Globus pallidus (tissue), 1 donor: ENCODE results near the gene GKN2.
A peak's percentile ranks its signal among the peaks of the same experiment; 100 is the strongest.

Experiments used
- DNase-seq: peaks from one replicate; pipeline ENCODE4 v3.0.0-alpha.2; 2015; ENCODE audit warnings: low spot score

Gene GKN2

GRCh38 chr2:68952887-68953521 is at the start of gene GKN2:
TSS of gene GKN2 (minus strand) at chr2:68952893. CDS start at chr2:68952861, 32 bp downstream.
- DNase-seq: no peak

DNA sequence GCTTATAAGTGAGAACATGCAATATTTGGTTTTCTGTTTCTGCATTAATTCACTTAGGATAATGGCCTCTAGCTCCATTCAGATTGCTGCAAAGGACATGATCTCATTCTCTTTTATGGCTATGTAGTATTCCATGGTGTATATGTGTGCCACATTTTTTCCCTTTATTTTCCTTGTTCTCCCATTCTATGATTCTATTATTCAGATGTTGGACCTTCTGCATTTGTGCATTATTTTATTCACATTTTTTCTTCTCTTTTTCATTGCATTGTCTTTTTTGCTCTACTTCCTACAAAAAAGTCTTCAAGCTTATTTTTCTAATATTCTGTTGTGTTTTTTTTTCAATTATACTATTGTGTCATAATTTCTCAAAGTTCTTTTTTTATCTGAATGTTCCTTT is 49.2 kb upstream of the GKN2 start:
- no peak for DNase-seq

- no peak for DNase-seq
Observed at GRCh38 chr2:68997401-68997800, 44.7 kb upstream of the GKN2 start.

- no peak for DNase-seq
Observed at GRCh38 chr2:68995916-68996315, 43.2 kb upstream of the GKN2 start.

- DNase-seq: no peak
Observed at GRCh38 chr2:68994864-68995263, 42.2 kb upstream of the GKN2 start.

DNA sequence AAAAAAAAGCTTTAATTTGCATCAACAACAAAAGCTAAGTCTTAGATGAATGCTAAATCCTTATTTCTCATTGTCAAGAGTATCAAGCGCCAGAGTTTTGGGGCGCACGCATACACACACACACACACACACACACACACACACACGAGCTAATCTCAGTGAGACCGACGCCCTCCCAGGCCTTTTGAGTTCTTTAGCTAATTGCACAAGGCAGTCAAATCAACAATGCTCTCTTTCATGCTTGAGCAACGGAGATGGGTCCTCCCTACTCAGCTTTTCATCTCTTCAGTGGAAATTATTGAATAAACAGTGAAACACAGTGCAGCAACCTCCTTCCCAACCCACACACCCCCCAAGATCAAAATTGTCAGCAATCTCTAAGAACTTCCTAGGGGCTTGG is 41.0 kb upstream of the GKN2 start:
- no peak for DNase-seq

GRCh38 chr2:68992933-68993332 is 40.2 kb upstream of the GKN2 start:
- DNase-seq: no peak

DNA sequence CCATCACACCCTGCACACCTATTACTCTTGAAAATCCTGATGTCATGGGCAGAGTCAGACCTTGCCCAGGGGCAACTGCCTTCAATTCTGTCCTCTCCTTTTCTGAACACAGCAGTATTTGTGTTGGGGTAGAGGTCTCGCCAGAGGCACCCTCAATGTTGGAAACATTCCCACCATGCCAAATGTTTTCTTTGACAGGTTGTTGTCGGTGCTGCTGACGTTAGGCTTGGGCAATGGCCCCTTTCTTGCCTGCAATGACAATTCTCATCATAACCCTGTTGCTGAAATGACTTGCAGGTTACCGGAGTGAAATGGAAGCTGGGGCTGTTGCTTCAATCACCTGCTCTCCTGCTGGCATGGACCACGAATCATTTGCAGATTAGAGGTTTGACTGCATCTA is 39.6 kb upstream of the GKN2 start:
- DNase-seq: no peak

DNA sequence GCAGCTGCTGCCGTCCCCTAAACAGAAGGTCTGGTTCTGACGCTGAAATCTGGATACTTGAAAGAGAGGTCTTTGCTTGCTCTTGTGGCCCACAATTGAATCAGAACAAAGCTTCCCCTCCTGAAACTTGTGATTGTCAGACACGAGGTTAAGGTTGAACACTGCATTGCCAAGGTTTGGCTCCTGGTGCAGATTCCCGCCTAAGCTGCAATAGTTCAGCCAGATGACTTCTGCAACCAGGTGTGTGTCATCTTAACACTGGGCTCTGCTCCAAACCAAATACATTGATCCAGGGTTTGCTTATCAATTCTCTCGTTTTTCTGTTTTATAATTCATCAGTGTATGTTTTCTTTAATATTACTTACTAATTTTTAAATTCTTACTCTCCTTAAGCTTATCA is 36.3 kb upstream of the GKN2 start:
- DNase-seq: no peak

DNA sequence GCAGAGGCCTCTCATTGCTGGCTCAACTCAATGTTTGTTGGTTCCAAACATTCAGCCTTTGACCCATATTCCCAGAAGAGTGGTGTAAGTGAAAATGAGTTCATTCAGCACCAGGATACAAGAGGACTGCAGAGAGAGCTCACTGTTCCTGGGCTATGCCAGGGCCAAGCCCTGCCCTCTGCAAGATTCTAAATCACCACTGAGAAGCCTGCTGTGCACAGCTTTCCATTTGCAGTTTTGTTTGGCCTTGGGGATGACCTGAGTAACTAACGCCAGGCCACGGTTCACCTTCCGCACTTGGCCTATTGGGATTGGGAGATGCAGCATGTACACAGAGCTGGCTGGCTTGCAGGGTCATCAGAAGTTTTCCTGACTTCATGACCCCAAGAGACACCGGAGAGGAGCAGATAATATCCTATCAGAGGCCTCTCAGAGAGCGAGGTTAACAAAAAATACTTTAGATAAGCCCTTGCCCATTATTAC is 34.4 kb upstream of the GKN2 start:
- peak; percentile 23 for DNase-seq

GRCh38 chr2:68980956-68981355 is 28.3 kb upstream of the GKN2 start:
- DNase-seq: no peak

DNA sequence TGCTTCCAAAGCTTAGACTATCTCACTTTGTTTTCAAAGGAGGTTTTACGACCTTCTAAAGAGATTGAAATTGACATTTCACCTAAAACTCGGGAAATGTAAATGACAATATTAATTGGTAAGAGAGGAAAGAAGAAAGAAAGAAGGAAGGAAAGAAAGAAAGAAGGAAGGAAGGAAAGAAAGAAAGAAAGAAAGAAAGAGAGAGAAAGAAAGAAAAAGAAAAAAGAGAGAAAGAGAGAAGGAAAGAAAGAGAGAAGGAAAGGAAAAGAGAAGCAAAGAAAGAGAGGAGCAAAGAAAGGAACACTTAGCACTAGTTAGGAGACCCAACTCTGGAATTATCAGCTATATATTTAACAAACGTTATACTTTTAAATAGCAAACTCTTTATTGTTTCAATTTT is 25.4 kb upstream of the GKN2 start:
- no peak for DNase-seq

DNA sequence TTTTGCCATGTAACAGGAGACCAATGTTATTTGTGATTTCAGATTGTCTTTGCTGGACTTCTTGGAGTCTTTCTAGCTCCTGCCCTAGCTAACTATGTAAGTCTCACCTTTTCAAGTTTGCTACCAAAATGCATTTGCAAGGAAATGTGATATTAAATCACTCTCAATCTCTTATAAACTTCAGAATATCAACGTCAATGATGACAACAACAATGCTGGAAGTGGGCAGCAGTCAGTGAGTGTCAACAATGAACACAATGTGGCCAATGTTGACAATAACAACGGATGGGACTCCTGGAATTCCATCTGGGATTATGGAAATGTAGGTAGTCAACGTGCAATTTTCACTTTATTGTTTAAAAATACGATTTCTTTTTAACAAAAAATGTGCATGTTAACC is 24.8 kb upstream of the GKN2 start:
- no peak for DNase-seq

- DNase-seq: no peak
Observed at GRCh38 chr2:68975844-68976243, 23.2 kb upstream of the GKN2 start.

DNA sequence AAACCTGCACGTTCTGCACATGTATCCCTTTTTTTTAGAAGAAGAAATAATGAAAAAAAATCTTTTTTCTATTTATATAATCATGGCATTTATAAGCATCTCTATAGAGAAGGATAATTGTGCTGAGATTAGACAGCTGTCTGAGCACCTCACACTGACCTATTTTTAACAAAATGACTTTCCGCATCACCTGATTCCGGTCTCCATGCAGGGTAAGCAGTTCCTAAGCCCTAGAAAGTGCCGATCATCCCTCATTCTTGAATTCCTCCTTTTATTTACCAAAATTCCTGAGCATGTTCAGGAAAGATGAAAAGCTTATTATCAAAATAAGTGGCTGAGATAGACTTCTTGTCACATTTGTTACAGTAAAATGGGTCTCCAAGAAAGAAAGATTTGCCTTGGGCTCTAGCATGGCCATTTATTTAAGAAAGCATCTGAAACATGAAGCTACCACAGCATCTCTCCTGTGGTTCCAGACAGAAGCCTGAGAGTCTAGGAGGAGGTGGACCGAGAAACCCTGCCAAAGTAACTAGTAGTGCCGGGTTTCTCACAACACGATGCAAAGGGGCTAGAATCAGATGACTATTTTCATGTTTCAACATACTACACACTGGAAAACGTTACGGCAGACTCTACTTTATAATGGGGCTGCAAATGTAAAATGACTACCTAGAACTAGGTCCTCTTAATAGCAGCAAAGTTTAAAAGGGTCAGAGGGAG is 22.4 kb upstream of the GKN2 start:
- no peak for DNase-seq

DNA sequence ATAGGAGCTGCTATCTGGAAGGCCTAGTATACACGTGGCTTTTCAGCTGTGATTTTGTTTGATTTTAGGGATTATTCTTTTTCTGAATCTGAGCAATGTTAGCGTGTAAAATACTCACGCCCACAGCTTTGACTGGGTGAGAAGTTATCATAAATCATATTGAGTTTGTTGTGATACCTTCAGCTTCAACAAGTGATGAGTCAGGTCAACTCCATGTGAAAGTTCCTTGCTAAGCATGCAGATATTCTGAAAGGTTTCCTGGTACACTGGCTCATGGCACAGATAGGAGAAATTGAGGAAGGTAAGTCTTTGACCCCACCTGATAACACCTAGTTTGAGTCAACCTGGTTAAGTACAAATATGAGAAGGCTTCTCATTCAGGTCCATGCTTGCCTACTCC is 21.6 kb upstream of the GKN2 start, which contains the start of gene GKN1:
TSS of gene GKN1 (plus strand) at position 386 of the 400 bp plus-strand sequence. CDS start 42 bp downstream, outside the sequence.
- no peak for DNase-seq

GRCh38 chr2:68971591-68972231 is 19.0 kb upstream of the GKN2 start:
- DNase-seq: no peak

- DNase-seq: no peak
Observed at GRCh38 chr2:68970566-68971265, 18.0 kb upstream of the GKN2 start.

DNA sequence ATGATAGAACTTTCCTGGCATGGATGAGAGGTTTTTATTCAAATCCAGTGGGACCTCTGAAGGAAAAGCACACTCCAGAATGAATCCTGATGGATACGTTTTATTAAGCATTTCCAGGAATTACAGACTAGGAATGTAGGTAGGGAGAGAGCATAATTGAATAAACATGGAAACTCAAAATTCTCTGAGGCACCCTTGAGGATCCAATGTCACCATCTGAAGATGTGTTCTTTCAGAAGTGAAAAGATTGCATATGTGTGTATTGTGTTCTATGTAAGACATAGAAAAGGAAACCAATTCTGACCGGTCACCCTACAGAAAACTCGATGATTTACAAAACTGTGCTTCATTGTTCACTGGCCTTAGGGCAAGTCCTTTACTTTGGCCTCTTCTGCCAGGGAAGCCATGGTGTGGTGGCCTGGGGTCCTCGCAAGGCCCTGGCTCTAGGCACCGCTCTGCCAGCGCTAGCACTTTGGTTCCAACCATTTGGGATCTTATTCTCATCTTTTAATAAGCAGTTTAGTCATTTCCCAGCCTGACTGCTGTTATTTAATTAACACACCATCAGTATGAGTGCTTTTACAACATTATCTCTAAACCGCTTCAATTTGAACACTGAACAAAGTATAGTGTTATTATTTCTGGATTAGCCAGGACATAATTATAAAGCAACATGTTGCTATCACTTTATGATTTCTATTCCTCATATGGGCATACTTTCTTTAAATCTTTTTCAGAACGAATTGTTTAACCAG is 17.2 kb upstream of the GKN2 start:
- DNase-seq: no peak

DNA sequence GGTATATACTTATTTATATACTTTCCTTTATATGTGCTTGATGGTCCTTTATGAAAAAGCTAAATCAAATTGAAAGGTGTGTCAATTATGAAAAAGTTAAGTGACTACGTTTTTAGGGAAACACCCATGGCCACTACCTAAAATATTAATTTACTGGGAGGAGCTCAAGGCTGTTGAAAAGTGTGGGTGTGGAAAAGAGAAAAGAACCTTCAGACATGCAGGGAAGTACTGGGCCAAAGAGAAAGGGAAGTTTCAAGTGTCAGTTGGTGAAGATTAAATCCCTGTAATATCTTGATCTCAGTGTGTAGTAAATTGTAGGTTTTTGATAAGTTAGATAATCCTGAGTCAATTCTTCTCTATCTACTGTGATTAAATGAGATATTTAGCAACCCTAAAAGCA is 15.5 kb upstream of the GKN2 start:
- no peak for DNase-seq

GRCh38 chr2:68964282-68964681 is 11.6 kb upstream of the GKN2 start:
- no peak for DNase-seq

- DNase-seq: no peak
Observed at GRCh38 chr2:68961380-68961779, 8.7 kb upstream of the GKN2 start.
